HepG2 (cell line): ENCODE data around the gene MAB21L4. TPM values are rescaled to one million over a fixed set of nuclear protein-coding genes. Genes with fewer than 3 reads are reported as not detected.

Experiments used
- GABPA ChIP-seq, 2 experiments: IDR thresholded peaks; 2 replicates each; pipeline ENCODE4 v1.6.1; 2011 to 2016; ENCODE audit warnings: low read depth in 2 of 2, low read length in 1 of 2, missing biosample characterization in 1 of 2, missing genetic modification characterization in 1 of 2
- HNRNPH1 ChIP-seq: fragments of 200-400 bp; formaldehyde crosslinking; optimal IDR thresholded peaks from 2 replicates; pipeline ENCODE3; 2017; ENCODE audit warnings: mild to moderate bottlenecking, low read depth, low read length
- KLF12 ChIP-seq: sonication (generic); formaldehyde crosslinking; IDR thresholded peaks from 2 replicates; pipeline ENCODE4 v1.4.0; 2020; ENCODE audit warnings: missing genetic modification reagents, borderline replicate concordance
- KLF9 ChIP-seq: IDR thresholded peaks from 2 replicates; pipeline ENCODE4 v1.6.1; 2016; ENCODE audit warnings: low read depth
- MEF2D ChIP-seq: sonication (generic); formaldehyde crosslinking; IDR thresholded peaks from 2 replicates; pipeline ENCODE4 v1.5.1; 2020; ENCODE audit warnings: mild to moderate bottlenecking, missing genetic modification reagents
- MTF2 ChIP-seq: sonication (generic); formaldehyde crosslinking; IDR thresholded peaks from 2 replicates; pipeline ENCODE4 v1.5.0; 2020; ENCODE audit warnings: missing genetic modification reagents, borderline replicate concordance
- MXD1 ChIP-seq: sonication (generic); formaldehyde crosslinking; IDR thresholded peaks from 2 replicates; pipeline ENCODE4 v1.4.0; 2020; ENCODE audit warnings: mild to moderate bottlenecking, missing genetic modification reagents
- RAD21 ChIP-seq: fragments of 450-650 bp; formaldehyde crosslinking; IDR thresholded peaks from 2 replicates; pipeline ENCODE4 v1.5.0; 2020; ENCODE audit warnings: mild to moderate bottlenecking
- SMARCC2 ChIP-seq: fragments of 450-650 bp; IDR thresholded peaks from 2 replicates; pipeline ENCODE4 v1.6.1; 2017; ENCODE audit warnings: antibody characterized with exemption, mild to moderate bottlenecking
- ZNF674 ChIP-seq: sonication (generic); formaldehyde crosslinking; IDR thresholded peaks from 2 replicates; pipeline ENCODE4 v1.5.0; 2020; ENCODE audit warnings: low read depth, mild to moderate bottlenecking, missing genetic modification reagents
- polyA plus RNA-seq, 8 experiments: library from polyadenylated mRNA; depleted of rRNA in 3 of 8; stranded (reverse) in 7 of 8; unstranded in 1 of 8; fragments of >200 nt; fragmentation: Illumina TruSeq in 4 of 8; extraction: Trizol in 4 of 8; gene quantifications; 2 replicates each; pipeline versions ENCODE4 v1.2.1 to v1.2.3, GENCODE V29; 2011 to 2016; ENCODE audit warnings: low read depth in 4 of 8, missing spikeins in 1 of 8, mixed read lengths in 1 of 8; ENCODE audit not compliant: insufficient read depth in 1 of 8
- total RNA-seq, 5 experiments: library from RNA; depleted of rRNA; stranded (reverse); fragments of >200 nt; fragmentation: Illumina TruSeq; extraction: Trizol; gene quantifications; 2 replicates each; pipeline ENCODE4 v1.2.3, GENCODE V29; 2016; ENCODE audit warnings: low read depth in 1 of 5
- TF ChIP-seq, protein P1 (sequence below): sonication (generic); formaldehyde crosslinking; conservative IDR thresholded peaks from 2 replicates; pipeline ENCODE4 v1.8.1; 2023; ENCODE audit warnings: missing genetic modification reagents
- TF ChIP-seq, protein P2 (sequence below): sonication (generic); formaldehyde crosslinking; IDR thresholded peaks from 2 replicates; pipeline ENCODE4 v1.5.0; 2020; ENCODE audit warnings: mild to moderate bottlenecking, missing genetic modification reagents
- TF ChIP-seq, protein P3 (sequence below): sonication (generic); formaldehyde crosslinking; IDR thresholded peaks from 2 replicates; pipeline ENCODE4 v1.4.0; 2020; ENCODE audit warnings: mild to moderate bottlenecking, missing genetic modification reagents
- TF ChIP-seq, protein P4 (sequence below): IDR thresholded peaks from 2 replicates; pipeline ENCODE4 v1.6.1; 2012; ENCODE audit warnings: low read depth, low read length, improper control_type of control experiment

The MAB21L4 gene
- total and polyA plus RNA-seq, 2 of the 13 experiments (the other 11 are each of a cell fraction or from before 2014, with no cell fraction given) = 3.0 to 14.0 TPM

- TF ChIP-seq, protein P1, sequence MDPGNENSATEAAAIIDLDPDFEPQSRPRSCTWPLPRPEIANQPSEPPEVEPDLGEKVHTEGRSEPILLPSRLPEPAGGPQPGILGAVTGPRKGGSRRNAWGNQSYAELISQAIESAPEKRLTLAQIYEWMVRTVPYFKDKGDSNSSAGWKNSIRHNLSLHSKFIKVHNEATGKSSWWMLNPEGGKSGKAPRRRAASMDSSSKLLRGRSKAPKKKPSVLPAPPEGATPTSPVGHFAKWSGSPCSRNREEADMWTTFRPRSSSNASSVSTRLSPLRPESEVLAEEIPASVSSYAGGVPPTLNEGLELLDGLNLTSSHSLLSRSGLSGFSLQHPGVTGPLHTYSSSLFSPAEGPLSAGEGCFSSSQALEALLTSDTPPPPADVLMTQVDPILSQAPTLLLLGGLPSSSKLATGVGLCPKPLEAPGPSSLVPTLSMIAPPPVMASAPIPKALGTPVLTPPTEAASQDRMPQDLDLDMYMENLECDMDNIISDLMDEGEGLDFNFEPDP (CRISPR knock-in tag) = no peak
- TF ChIP-seq ZNF674 (no peak), SMARCC2 (no peak), KLF12 (CRISPR knock-in tag) (no peak), RAD21 (CRISPR knock-in tag) (peak; percentile 92), MXD1 (CRISPR knock-in tag) (no peak), HNRNPH1 (no peak), MEF2D (CRISPR knock-in tag) (0 out of 2 replicates have a peak, but pooled peaks have one; percentile 41), MTF2 (CRISPR knock-in tag) (peak; percentile 75; the same call in 1 of the 2 replicates), GABPA (IDR thresholded peaks at IDR 0.05; ENCODE audit: low read depth, low read length) (no peak), GABPA (CRISPR knock-in tag; IDR thresholded peaks at IDR 0.05; ENCODE audit: low read depth) (no peak), KLF9 (CRISPR knock-in tag) (0 out of 2 replicates have a peak, but pooled peaks have one; percentile 33)
- TF ChIP-seq, protein P2, sequence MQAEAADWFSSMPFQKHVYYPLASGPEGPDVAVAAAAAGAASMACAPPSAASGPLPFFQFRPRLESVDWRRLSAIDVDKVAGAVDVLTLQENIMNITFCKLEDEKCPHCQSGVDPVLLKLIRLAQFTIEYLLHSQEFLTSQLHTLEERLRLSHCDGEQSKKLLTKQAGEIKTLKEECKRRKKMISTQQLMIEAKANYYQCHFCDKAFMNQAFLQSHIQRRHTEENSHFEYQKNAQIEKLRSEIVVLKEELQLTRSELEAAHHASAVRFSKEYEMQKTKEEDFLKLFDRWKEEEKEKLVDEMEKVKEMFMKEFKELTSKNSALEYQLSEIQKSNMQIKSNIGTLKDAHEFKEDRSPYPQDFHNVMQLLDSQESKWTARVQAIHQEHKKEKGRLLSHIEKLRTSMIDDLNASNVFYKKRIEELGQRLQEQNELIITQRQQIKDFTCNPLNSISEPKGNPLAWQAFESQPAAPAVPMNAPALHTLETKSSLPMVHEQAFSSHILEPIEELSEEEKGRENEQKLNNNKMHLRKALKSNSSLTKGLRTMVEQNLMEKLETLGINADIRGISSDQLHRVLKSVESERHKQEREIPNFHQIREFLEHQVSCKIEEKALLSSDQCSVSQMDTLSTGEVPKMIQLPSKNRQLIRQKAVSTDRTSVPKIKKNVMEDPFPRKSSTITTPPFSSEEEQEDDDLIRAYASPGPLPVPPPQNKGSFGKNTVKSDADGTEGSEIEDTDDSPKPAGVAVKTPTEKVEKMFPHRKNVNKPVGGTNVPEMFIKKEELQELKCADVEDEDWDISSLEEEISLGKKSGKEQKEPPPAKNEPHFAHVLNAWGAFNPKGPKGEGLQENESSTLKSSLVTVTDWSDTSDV (CRISPR knock-in tag) = no peak
- TF ChIP-seq, protein P3, sequence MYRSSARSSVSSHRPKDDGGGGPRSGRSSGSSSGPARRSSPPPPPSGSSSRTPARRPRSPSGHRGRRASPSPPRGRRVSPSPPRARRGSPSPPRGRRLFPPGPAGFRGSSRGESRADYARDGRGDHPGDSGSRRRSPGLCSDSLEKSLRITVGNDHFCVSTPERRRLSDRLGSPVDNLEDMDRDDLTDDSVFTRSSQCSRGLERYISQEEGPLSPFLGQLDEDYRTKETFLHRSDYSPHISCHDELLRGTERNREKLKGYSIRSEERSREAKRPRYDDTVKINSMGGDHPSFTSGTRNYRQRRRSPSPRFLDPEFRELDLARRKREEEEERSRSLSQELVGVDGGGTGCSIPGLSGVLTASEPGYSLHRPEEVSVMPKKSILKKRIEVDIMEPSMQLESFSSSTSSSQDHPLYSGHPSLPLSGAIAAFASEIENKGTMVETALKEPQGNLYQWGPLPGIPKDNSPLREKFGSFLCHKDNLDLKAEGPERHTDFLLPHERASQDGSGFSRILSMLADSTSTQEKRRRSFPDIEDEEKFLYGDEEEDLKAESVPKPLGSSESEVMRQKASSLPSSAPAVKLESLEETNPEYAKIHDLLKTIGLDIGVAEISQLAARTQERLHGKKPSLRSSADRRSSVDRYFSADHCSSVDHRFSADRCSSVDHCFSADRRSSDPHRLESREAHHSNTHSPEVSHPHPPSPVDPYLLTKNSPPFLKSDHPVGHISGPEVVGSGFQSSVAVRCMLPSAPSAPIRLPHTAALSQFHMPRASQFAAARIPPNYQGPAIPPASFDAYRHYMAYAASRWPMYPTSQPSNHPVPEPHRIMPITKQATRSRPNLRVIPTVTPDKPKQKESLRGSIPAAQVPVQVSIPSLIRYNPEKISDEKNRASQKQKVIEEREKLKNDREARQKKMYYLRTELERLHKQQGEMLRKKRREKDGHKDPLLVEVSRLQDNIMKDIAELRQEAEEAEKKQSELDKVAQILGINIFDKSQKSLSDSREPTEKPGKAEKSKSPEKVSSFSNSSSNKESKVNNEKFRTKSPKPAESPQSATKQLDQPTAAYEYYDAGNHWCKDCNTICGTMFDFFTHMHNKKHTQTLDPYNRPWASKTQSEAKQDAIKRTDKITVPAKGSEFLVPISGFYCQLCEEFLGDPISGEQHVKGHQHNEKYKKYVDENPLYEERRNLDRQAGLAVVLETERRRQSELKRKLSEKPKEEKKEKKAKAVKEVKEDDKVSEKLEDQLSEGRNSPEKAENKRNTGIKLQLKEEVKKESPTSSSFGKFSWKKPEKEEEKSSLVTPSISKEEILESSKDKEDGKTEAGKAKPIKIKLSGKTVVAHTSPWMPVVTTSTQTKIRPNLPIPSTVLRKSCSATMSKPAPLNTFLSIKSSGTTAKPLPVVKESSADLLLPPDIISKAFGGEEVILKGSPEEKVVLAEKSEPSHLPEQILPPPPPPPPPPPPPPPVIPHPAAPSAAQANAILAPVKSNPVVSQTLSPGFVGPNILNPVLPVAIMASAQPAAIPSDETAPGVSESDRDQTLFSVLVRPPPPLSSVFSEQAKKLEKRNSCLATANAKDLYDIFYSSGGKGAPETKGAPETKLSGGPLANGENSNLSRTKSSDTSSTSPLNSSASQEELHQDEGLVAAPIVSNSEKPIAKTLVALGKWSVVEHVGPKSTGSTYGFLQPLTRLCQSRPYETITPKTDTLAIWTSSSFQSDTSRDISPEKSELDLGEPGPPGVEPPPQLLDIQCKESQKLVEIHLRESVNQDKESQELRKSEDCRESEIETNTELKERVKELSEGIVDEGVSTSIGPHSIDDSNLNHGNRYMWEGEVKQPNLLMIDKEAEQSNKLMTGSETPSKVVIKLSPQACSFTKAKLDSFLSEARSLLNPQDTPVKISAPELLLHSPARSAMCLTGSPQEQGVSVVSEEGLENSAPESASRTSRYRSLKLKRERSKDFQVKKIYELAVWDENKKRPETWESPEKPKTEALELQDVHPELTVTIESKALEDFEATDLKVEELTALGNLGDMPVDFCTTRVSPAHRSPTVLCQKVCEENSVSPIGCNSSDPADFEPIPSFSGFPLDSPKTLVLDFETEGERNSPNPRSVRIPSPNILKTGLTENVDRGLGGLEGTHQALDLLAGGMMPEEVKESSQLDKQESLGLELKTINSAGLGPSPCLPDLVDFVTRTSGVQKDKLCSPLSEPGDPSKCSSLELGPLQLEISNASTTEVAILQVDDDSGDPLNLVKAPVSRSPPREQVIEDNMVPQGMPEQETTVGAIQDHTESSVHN = no peak
- TF ChIP-seq, protein P4, sequence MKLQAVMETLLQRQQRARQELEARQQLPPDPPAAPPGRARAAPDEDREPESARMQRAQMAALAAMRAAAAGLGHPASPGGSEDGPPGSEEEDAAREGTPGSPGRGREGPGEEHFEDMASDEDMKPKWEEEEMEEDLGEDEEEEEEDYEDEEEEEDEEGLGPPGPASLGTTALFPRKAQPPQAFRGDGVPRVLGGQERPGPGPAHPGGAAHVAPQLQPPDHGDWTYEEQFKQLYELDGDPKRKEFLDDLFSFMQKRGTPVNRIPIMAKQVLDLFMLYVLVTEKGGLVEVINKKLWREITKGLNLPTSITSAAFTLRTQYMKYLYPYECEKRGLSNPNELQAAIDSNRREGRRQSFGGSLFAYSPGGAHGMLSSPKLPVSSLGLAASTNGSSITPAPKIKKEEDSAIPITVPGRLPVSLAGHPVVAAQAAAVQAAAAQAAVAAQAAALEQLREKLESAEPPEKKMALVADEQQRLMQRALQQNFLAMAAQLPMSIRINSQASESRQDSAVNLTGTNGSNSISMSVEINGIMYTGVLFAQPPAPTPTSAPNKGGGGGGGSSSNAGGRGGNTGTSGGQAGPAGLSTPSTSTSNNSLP = no peak
Observed at GRCh38 chr2:240840435-240841060, 55.4 kb downstream of the MAB21L4 start (continued).
